ENCODE results near the gene COA7. TPM values are rescaled to one million over a fixed set of nuclear protein-coding genes. Genes with fewer than 3 reads are reported as not detected.

The COA7 gene
- 8.4 and 10.3 TPM in 2 replicates for total RNA-seq

DNA sequence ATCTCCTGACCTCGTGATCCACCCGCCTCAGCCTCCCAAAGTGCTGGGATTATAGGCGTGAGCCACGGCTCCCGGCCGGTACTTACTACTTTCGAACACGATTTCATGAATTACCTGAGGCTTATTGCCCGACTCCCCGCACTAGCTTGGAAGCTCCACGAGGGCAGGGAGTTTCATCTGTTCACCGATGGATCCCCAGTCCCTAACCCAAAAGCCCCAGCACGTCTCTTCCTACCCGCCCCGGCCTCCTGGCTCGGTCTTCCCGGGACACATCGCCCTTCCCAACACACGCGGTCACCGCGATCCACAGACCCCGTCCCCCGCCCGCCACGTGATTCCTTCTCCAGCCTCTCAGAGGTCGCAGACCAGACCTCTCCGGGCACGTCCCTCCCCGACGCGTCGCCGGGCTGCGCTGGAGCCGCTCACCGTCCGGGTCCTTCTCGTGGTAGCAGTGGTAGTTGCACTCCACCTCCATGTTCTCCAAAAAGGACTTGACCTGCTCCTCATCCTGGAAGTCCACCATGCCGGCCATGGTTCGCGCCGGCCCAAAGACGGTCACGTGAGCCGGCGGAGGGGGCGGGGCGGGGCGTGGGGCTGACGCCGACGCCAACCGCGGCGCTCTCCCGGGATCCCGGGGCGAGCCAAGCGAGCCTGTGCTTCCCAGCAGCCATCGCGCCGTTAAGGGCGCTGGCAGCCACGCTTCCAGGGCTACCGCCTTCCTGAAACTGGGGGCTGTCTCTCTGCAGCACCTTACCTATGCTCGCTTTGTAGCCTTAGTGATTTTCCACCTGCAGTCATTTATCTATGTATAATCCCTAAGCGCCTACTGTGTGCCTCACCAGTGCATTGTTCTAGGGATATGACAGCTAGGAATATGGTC lies at the start of gene COA7:
Gene COA7 (minus strand): TSS at position 553 of the 880 bp plus-strand sequence. CDS start 21 bp downstream, at position 532.

DNA sequence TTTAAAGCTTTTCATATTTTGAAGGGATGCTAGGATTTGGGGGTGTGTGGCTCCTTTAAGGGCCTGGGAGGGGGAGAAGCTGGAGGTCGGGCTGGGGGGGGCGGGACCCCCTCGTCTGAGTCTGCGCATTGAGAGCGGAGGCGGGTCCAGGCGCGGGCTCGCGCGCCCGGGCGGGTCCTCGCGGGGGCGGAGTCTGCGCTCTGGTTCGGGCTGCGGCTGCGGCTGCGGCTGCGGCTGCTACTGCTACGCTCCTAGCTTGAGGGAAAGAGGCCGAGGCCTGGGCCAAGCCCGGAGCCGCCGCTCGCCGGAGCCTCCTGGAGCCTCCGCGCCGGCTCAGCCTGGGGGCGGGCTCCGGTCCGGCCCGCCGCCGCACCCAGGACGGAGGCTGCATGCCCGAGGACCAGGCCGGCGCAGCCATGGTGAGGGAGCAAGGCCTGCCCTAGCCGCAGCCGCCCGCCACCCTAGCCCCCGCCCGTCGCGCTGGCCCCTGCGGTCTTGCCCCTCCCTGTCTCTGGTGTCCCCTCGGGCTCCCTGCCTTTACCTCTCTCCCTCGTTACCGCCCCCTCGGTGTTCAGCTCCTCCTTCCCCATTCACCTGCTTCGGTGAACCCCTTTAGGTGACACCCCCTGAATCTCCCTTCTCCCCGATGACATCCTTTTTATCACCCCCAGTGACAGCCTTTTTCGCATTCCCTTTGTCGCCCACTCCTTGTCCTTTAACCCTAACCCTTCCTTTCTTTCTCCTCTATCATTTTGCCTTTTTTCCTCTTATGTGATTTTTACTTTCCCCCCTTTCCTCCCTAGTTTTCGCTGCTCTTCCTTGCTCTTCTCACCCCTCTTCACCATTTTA lies 28.3 kb upstream of the COA7 start, which contains the start of gene ZYG11B:
Gene ZYG11B (plus strand): TSS at position 189 of the 849 bp plus-strand sequence. CDS start 201 bp downstream, at position 390.

Other genes starting within 250 kb of the COA7 start
- gene TUT4, start 145.3 kb downstream of the COA7 start, total RNA-seq = 22.9 and 25.6 TPM in 2 replicates
- gene GPX7, start 96.0 kb downstream of the COA7 start, total RNA-seq = 26.0 and 43.0 TPM in 2 replicates
- gene SHISAL2A, start 65.2 kb downstream of the COA7 start, total RNA-seq = not detected in 2 replicates
- gene ZYG11B, start 28.1 kb upstream of the COA7 start, total RNA-seq = 35.4 and 39.6 TPM in 2 replicates
- gene ZYG11A, start 144.4 kb upstream of the COA7 start, total RNA-seq = 0.46 and 1.00 TPM in 2 replicates
- 38.4 and 51.9 TPM in 2 replicates for gene ECHDC2, start 223.4 kb upstream of the COA7 start, total RNA-seq
- gene SCP2, start 228.9 kb upstream of the COA7 start, total RNA-seq = 194 and 238 TPM in 2 replicates

Data from smooth muscle cell of bladder (primary cell).